ENCODE data around the gene ZEB2.

GRCh38 chr2:144505245-144505831 is 14.6 kb downstream of the ZEB2 start:
- TF ChIP-seq CTCF (IDR thresholded peaks at IDR 0.05; ENCODE audit: borderline replicate concordance, extremely low read depth, low read length, poor library complexity, severe bottlenecking) = no peak
- TF ChIP-seq EZH2 (IDR thresholded peaks at IDR 0.05; ENCODE audit: borderline replicate concordance, low read depth, low read length, severe bottlenecking) = no peak
